ENCODE results near the gene AKR7A2. TPM values are rescaled to one million over a fixed set of nuclear protein-coding genes. Genes with fewer than 3 reads are reported as not detected.

The AKR7A2 gene
- total RNA-seq, 1 donor from 2014 or later, result 53.7 TPM

GRCh38 chr1:19343617-19344350 is 31.8 kb upstream of the AKR7A2 start:
- peaks cover 12% of the 10 kb centered on the region for H3K4me1 Mint-ChIP-seq
- no peaks in the 10 kb centered on the region for H3K27me3 Mint-ChIP-seq (ENCODE audit: low read depth)
- no peak for DNase-seq (ENCODE audit: low spot score in 2 of 2, unreplicated experiment in 2 of 2)
- H3K4me3 Mint-ChIP-seq, result no peak overlapping the region
- no peak for TF ChIP-seq CTCF (IDR thresholded peaks at IDR 0.05; ENCODE audit: unreplicated experiment)
- H3K9me3 Mint-ChIP-seq, result no peaks in the 10 kb centered on the region
- H3K36me3 Mint-ChIP-seq, result peaks cover 7% of the 10 kb centered on the region
- no peak overlapping the region for H3K27ac Mint-ChIP-seq

GRCh38 chr1:19342894-19343616 is 31.1 kb upstream of the AKR7A2 start:
- DNase-seq (ENCODE audit: low spot score in 2 of 2, unreplicated experiment in 2 of 2), result no peak
- H3K4me1 Mint-ChIP-seq, result peaks cover 15% of the 10 kb centered on the region
- no peak for TF ChIP-seq CTCF (IDR thresholded peaks at IDR 0.05; ENCODE audit: unreplicated experiment)
- H3K36me3 Mint-ChIP-seq, result peaks cover 7% of the 10 kb centered on the region
- no peak overlapping the region for H3K27ac Mint-ChIP-seq
- no peaks in the 10 kb centered on the region for H3K27me3 Mint-ChIP-seq (ENCODE audit: low read depth)
- H3K4me3 Mint-ChIP-seq, result no peak overlapping the region
- H3K9me3 Mint-ChIP-seq, result no peaks in the 10 kb centered on the region

GRCh38 chr1:19342062-19342750 is 30.3 kb upstream of the AKR7A2 start:
- H3K4me3 Mint-ChIP-seq, result no peak overlapping the region
- peaks cover 7% of the 10 kb centered on the region for H3K36me3 Mint-ChIP-seq
- no peak overlapping the region for H3K27ac Mint-ChIP-seq
- DNase-seq (ENCODE audit: low spot score in 2 of 2, unreplicated experiment in 2 of 2), result no peak
- H3K9me3 Mint-ChIP-seq, result no peaks in the 10 kb centered on the region
- no peaks in the 10 kb centered on the region for H3K27me3 Mint-ChIP-seq (ENCODE audit: low read depth)
- peaks cover 16% of the 10 kb centered on the region for H3K4me1 Mint-ChIP-seq
- TF ChIP-seq CTCF (IDR thresholded peaks at IDR 0.05; ENCODE audit: unreplicated experiment), result no peak

- peak; percentile 98 for TF ChIP-seq CTCF (IDR thresholded peaks at IDR 0.05; ENCODE audit: unreplicated experiment)
- Mint-ChIP-seq H3K4me1 (peaks cover 16% of the 10 kb centered on the region), H3K27ac (peak overlapping the region; percentile 13), H3K9me3 (no peaks in the 10 kb centered on the region), H3K36me3 (peaks cover 7% of the 10 kb centered on the region), H3K4me3 (no peak overlapping the region), H3K27me3 (ENCODE audit: low read depth) (no peaks in the 10 kb centered on the region)
- peak; percentile 55 to 81 for DNase-seq (ENCODE audit: low spot score in 2 of 2, unreplicated experiment in 2 of 2)
Measured at GRCh38 chr1:19341201-19342061, 29.5 kb upstream of the AKR7A2 start.

- peaks cover 16% of the 10 kb centered on the region for H3K4me1 Mint-ChIP-seq
- no peak overlapping the region for H3K27ac Mint-ChIP-seq
Measured at GRCh38 chr1:19340387-19340937, 28.5 kb upstream of the AKR7A2 start.

More at GRCh38 chr1:19340387-19340937, 28.5 kb upstream of the AKR7A2 start:
- TF ChIP-seq CTCF (IDR thresholded peaks at IDR 0.05; ENCODE audit: unreplicated experiment), result no peak
- no peak overlapping the region for H3K4me3 Mint-ChIP-seq
- H3K9me3 Mint-ChIP-seq, result no peaks in the 10 kb centered on the region
- H3K27me3 Mint-ChIP-seq (ENCODE audit: low read depth), result no peaks in the 10 kb centered on the region
- peaks cover 7% of the 10 kb centered on the region for H3K36me3 Mint-ChIP-seq
- DNase-seq (ENCODE audit: low spot score in 2 of 2, unreplicated experiment in 2 of 2), result no peak

All from mesothelial cell of epicardium (in vitro differentiated cells).